ENCODE data around the gene ZNRF3.

DNA sequence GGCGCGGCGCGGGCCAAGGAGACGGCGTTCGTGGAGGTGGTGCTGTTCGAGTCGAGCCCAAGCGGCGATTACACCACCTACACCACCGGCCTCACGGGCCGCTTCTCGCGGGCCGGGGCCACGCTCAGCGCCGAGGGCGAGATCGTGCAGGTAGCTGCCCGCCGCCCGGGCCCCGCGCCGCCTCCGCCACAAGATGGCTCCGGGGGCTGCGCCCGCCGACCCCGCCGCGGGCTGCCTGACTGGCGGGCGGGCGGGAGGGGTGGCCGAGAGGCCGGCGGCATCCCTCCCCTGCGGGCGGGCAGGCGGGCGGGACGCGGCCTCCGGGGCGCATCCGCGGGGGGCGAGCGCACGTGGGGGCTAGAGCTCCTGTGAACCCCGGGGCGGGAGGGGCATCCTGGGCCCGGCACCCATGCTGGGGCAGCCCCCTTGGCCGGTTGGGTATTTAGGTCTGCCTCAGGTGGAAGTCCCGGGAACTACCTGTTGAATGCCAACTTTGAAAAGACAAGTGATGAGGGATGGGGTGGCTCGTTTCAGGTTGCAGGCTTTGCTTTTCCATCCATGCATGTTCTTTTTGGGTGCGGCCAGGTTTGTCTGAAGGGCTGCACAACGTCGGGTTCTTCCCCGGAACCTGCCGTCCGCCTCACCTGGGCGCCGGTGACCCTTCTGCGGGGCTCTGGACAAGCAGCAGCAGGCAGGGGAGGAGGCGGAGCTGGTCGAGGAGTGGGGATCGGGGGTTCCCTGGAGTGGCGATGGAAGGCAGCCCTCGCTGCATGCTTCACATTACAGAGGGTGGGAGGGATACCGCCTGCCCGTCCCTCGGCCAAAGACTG lies 760 bp downstream of the ZNRF3 start:
- TF ChIP-seq ZNF274 (IDR thresholded peaks at IDR 0.05; ENCODE audit: low read depth, low read length) (no peak), SUZ12 (IDR thresholded peaks at IDR 0.05; ENCODE audit: extremely low read depth, insufficient read depth, insufficient read length) (no peak)

Data from NT2/D1 (cell line).